Testis (tissue), 2 donors: ENCODE results near the gene SNRNP40.

Experiments
- POLR2A ChIP-seq: fragments of 450-650 bp; IDR thresholded peaks from one replicate; pipeline ENCODE4 v1.6.1; 2017; ENCODE audit warnings: antibody characterized with exemption, mild to moderate bottlenecking, moderate library complexity
- TF ChIP-seq, protein P1 (sequence below), 3 experiments: fragments of 450-650 bp in 2 of 3; fragments of 200-600 bp in 1 of 3; sonication (generic) in 1 of 3; IDR thresholded peaks; one replicate each; pipeline ENCODE4 v1.5.1; 2016 to 2019; ENCODE audit warnings: antibody characterized with exemption in 3 of 3, mild to moderate bottlenecking in 2 of 3, moderate library complexity in 1 of 3

DNA sequence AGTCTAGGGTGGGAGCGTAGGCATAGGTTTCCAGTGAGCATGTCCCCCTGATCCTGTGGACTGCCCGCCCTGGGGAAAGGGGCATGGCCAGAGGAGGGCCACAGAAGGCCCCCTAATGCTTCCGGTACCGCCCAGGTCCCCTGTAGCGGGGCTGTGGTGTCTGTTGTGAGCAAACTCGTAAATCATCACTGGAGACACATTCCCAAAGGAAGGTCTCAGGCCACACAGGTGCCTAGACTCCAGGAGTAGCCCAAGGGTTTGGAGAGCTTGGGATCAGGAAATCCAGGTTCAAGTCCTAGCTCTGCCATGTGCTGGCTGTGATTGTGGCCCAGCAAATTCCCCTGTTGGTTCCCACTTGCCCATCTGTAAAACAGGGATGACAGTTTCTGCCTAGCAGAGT is 77.1 kb downstream of the SNRNP40 start:
- no peak for TF ChIP-seq POLR2A
- TF ChIP-seq, protein P1, sequence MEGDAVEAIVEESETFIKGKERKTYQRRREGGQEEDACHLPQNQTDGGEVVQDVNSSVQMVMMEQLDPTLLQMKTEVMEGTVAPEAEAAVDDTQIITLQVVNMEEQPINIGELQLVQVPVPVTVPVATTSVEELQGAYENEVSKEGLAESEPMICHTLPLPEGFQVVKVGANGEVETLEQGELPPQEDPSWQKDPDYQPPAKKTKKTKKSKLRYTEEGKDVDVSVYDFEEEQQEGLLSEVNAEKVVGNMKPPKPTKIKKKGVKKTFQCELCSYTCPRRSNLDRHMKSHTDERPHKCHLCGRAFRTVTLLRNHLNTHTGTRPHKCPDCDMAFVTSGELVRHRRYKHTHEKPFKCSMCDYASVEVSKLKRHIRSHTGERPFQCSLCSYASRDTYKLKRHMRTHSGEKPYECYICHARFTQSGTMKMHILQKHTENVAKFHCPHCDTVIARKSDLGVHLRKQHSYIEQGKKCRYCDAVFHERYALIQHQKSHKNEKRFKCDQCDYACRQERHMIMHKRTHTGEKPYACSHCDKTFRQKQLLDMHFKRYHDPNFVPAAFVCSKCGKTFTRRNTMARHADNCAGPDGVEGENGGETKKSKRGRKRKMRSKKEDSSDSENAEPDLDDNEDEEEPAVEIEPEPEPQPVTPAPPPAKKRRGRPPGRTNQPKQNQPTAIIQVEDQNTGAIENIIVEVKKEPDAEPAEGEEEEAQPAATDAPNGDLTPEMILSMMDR (IDR thresholded peaks at IDR 0.05): no peak
